Endodermal cell (in vitro differentiated cells): ENCODE measurements around the gene AFF2. TPM values are rescaled to one million over a fixed set of nuclear protein-coding genes. Genes with fewer than 3 reads are reported as not detected.

ENCODE experiments used
- DNase-seq: peaks from one replicate; pipeline ENCODE4 v3.0.0-alpha.2; 2017
- H3K27ac ChIP-seq: 2 replicates; pipeline ENCODE4 v1.5.1; 2013; ENCODE audit warnings: mild to moderate bottlenecking, low read depth, low read length, moderate library complexity
- H3K27me3 ChIP-seq: 2 replicates; pipeline ENCODE4 v1.6.1; 2013; ENCODE audit warnings: mild to moderate bottlenecking, low read length, moderate library complexity; ENCODE audit not compliant: insufficient read depth, control insufficient read depth, poor library complexity, severe bottlenecking
- H3K36me3 ChIP-seq: 2 replicates; pipeline ENCODE4 v1.7.0; 2013; ENCODE audit warnings: mild to moderate bottlenecking, low read length, moderate library complexity; ENCODE audit not compliant: control insufficient read depth, insufficient read depth
- H3K4me1 ChIP-seq: one replicate; pipeline ENCODE4 v1.7.0; 2013; ENCODE audit warnings: low read length; ENCODE audit not compliant: control insufficient read depth, insufficient read depth
- H3K4me3 ChIP-seq: 2 replicates; pipeline ENCODE4 v1.5.1; 2013; ENCODE audit warnings: mild to moderate bottlenecking, low read length, moderate library complexity
- H3K9ac ChIP-seq: 2 replicates; pipeline ENCODE4 v1.6.1; 2013; ENCODE audit warnings: mild to moderate bottlenecking, low read length, moderate library complexity; ENCODE audit not compliant: poor library complexity, severe bottlenecking; ENCODE audit errors: extremely low read depth
- H3K9me3 ChIP-seq: 2 replicates; pipeline ENCODE4 v1.6.1; 2013; ENCODE audit warnings: mild to moderate bottlenecking, low read length, moderate library complexity; ENCODE audit not compliant: control insufficient read depth
- H3K27ac Mint-ChIP-seq: 2 replicates; pipeline ENCODE4 v1.8.0; 2020; ENCODE audit warnings: mixed read lengths
- H3K27me3 Mint-ChIP-seq: 2 replicates; pipeline ENCODE4 v1.8.0; 2021; ENCODE audit warnings: mild to moderate bottlenecking, mixed read lengths; ENCODE audit not compliant: insufficient read depth
- H3K36me3 Mint-ChIP-seq: 2 replicates; pipeline ENCODE4 v1.8.0; 2020; ENCODE audit warnings: low read depth, mixed read lengths
- H3K4me1 Mint-ChIP-seq: 2 replicates; pipeline ENCODE4 v1.8.0; 2020; ENCODE audit warnings: mixed read lengths
- H3K4me3 Mint-ChIP-seq: 2 replicates; pipeline ENCODE4 v1.8.0; 2020; ENCODE audit warnings: mild to moderate bottlenecking, moderate library complexity, mixed read lengths
- H3K9me3 Mint-ChIP-seq: 2 replicates; pipeline ENCODE4 v1.8.0; 2020; ENCODE audit warnings: mild to moderate bottlenecking, mixed read lengths
- WGBS, 2 experiments: methylation state at CpG; one replicate each; pipeline versions ENCODE4 v1.1.5 to v1.1.7; 2013; ENCODE audit warnings: missing lambda C conversion rate in 2 of 2, mixed read lengths in 1 of 2; ENCODE audit not compliant: insufficient coverage in 1 of 2, insufficient read length in 1 of 2; 5-methylcytosine and 5-hydroxymethylcytosine counted together
- total RNA-seq, 2 donors: library from RNA; stranded (reverse); fragmentation: NEBNext Ultra II Directional in 1 of 2; extraction: Animal tissue kit (Norgen Biotek cat#: 25700) in 1 of 2; gene quantifications; 2 replicates in 1 of 2; 3 replicates in 1 of 2; pipeline ENCODE4 v1.2.1, GENCODE V29; 2021
- TF ChIP-seq, protein P1 (sequence below): fragments of 200-600 bp; sonication (generic); conservative IDR thresholded peaks from 2 replicates; pipeline ENCODE4 v1.5.0; 2021; ENCODE audit warnings: antibody characterized with exemption, mild to moderate bottlenecking

The AFF2 gene
- total RNA-seq, 2 donors from 2014 or later: 3.7 to 5.6 TPM

DNA sequence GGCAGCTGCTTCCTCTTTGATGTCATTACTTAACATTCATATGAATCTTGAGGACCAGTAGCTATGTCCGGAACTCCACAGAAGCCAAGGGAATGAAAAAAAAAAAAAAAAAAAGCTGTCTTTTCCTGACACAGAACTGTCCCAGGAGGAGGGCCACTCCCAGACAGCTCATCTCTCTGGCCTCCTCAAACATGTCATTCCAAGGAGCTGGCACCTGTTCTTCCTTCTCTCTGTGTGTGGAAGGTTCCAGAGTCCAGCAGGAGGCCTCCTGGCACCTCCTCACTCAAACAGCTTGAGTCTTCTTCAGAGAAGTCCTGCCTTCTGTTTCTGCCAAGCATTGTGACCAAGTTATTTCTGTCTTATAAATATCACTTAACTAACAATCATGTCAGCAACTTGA, 458.5 kb downstream of the AFF2 start:
- Histone ChIP-seq H3K27ac (no peak overlapping the region), H3K4me1 (peaks cover 7% of the 10 kb centered on the region), H3K9ac (no peak overlapping the region), H3K4me3 (no peak overlapping the region), H3K9me3 (no peaks in the 10 kb centered on the region), H3K27me3 (no peaks in the 10 kb centered on the region), H3K36me3 (no peaks in the 10 kb centered on the region)
- no peaks in the 10 kb centered on the region for H3K4me1 Mint-ChIP-seq
- no peak overlapping the region for H3K4me3 Mint-ChIP-seq
- DNase-seq: no peak
- no peak overlapping the region for H3K27ac Mint-ChIP-seq
- TF ChIP-seq, protein P1, sequence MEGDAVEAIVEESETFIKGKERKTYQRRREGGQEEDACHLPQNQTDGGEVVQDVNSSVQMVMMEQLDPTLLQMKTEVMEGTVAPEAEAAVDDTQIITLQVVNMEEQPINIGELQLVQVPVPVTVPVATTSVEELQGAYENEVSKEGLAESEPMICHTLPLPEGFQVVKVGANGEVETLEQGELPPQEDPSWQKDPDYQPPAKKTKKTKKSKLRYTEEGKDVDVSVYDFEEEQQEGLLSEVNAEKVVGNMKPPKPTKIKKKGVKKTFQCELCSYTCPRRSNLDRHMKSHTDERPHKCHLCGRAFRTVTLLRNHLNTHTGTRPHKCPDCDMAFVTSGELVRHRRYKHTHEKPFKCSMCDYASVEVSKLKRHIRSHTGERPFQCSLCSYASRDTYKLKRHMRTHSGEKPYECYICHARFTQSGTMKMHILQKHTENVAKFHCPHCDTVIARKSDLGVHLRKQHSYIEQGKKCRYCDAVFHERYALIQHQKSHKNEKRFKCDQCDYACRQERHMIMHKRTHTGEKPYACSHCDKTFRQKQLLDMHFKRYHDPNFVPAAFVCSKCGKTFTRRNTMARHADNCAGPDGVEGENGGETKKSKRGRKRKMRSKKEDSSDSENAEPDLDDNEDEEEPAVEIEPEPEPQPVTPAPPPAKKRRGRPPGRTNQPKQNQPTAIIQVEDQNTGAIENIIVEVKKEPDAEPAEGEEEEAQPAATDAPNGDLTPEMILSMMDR: no peak
- H3K27me3 Mint-ChIP-seq: no peaks in the 10 kb centered on the region
- H3K9me3 Mint-ChIP-seq: peaks cover 46% of the 10 kb centered on the region
- H3K36me3 Mint-ChIP-seq: no peaks in the 10 kb centered on the region
- WGBS, 2 experiments: 100% methylated on average over 1 of the region's 1 CpG; no CpG with 5 or more reads in 1 of the 2 experiments

DNA sequence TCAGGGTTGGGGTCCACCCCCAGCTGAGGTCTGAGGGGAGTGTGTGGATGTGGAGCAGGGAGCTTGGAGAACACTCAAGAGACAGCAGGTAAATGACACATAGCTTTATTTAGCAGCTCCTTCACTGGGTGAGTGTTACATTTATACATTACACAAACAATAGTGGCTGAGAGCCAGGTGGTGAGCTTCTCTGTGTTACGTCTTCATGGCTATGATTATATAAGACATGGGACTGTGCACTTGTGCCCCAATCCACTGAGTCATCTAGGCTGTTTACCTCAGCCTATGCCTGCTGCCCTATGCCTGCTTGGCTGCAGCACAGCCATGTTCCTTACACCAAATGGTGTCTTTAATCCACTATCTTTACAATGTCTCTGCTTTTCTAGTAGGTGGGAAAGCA, 459.6 kb downstream of the AFF2 start:
- 100% methylated on average over 1 of the region's 1 CpG; no CpG with 5 or more reads in 1 of the 2 experiments for WGBS, 2 experiments

DNA sequence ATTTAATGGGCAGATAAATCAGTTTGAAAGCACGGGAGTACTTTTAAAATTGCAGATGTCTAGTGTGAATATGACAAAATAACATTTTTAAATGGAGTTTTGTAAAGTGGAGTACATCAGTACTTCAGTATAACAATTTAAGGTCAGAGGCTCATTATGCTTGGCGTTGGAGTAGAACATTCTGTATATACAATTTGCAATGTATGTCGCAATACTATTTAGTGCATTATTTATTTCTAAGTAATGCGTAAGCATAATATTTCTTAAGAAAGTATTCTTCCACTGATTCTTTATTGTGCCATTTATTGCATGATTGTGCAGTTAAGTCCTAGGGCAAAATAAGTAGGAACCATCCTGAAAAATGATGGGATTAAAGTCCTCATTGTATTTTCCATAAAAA, 461.6 kb downstream of the AFF2 start:
- Histone ChIP-seq H3K27ac (no peak overlapping the region), H3K9me3 (no peaks in the 10 kb centered on the region), H3K4me3 (no peak overlapping the region), H3K9ac (no peak overlapping the region), H3K27me3 (no peaks in the 10 kb centered on the region), H3K4me1 (peaks cover 7% of the 10 kb centered on the region), H3K36me3 (no peaks in the 10 kb centered on the region)
- Mint-ChIP-seq H3K36me3 (no peaks in the 10 kb centered on the region), H3K27ac (no peak overlapping the region), H3K4me3 (no peak overlapping the region), H3K9me3 (peaks cover 29% of the 10 kb centered on the region), H3K4me1 (no peaks in the 10 kb centered on the region), H3K27me3 (no peaks in the 10 kb centered on the region)
- TF ChIP-seq, protein P1: no peak
- no peak for DNase-seq
- WGBS, 2 experiments: 100% methylated on average over 2 of the region's 4 CpGs; no CpG with 5 or more reads in 1 of the 2 experiments

More for the DNA sequence above, 459.6 kb downstream of the AFF2 start:
- no peak overlapping the region for H3K9ac ChIP-seq
- TF ChIP-seq, protein P1: no peak
- Mint-ChIP-seq H3K27ac (no peak overlapping the region), H3K4me1 (no peaks in the 10 kb centered on the region), H3K36me3 (no peaks in the 10 kb centered on the region), H3K9me3 (peaks cover 43% of the 10 kb centered on the region), H3K4me3 (no peak overlapping the region), H3K27me3 (no peaks in the 10 kb centered on the region)
- no peaks in the 10 kb centered on the region for H3K9me3 ChIP-seq
- H3K36me3 ChIP-seq: no peaks in the 10 kb centered on the region
- H3K4me1 ChIP-seq: peaks cover 7% of the 10 kb centered on the region
- no peak overlapping the region for H3K27ac ChIP-seq
- no peak for DNase-seq
- H3K27me3 ChIP-seq: no peaks in the 10 kb centered on the region
- no peak overlapping the region for H3K4me3 ChIP-seq
